ENCODE data around the gene ITGB4.
A peak's percentile ranks its signal among the peaks of the same experiment; 100 is the strongest.

ITGB4 gene

DNA sequence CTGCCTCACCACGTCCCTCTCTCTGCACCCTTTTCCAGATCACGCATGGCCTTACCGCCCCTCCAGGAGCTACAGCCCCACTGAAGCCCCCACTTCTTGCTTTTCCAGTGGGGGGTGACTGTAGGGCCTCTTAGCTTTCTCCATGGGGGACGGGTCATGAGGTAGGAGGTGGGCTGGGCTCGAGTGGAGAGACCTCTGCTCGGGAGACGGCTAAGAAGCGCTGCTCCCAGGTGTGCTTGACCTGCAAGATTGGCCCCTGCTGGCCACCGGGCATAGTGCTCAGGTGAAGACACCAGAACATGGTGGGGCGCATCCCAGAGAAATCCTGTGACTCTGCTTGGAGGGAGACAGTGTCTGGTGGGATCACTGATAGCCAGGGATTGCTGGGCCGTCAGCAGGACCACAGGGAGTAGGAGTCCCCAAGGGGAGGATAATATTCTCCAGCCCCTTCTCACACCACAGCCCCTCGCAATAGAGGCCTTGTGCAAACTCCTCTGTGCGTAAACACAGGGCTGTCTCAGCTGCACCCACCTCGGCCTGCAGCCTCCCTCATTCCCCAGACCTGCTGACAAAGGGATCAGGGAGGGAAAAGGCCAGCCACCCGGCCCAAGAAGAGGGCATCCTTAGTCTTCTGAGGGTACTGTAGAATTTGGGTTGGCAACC, 52.7 kb downstream of the ITGB4 start:
- no peak for DNase-seq

- DNase-seq, result no peak
These were observed 53.3 kb downstream of the ITGB4 start for GRCh38 chr17:75774471-75774990.

GRCh38 chr17:75774991-75775668, 53.9 kb downstream of the ITGB4 start:
- DNase-seq, result no peak

DNA sequence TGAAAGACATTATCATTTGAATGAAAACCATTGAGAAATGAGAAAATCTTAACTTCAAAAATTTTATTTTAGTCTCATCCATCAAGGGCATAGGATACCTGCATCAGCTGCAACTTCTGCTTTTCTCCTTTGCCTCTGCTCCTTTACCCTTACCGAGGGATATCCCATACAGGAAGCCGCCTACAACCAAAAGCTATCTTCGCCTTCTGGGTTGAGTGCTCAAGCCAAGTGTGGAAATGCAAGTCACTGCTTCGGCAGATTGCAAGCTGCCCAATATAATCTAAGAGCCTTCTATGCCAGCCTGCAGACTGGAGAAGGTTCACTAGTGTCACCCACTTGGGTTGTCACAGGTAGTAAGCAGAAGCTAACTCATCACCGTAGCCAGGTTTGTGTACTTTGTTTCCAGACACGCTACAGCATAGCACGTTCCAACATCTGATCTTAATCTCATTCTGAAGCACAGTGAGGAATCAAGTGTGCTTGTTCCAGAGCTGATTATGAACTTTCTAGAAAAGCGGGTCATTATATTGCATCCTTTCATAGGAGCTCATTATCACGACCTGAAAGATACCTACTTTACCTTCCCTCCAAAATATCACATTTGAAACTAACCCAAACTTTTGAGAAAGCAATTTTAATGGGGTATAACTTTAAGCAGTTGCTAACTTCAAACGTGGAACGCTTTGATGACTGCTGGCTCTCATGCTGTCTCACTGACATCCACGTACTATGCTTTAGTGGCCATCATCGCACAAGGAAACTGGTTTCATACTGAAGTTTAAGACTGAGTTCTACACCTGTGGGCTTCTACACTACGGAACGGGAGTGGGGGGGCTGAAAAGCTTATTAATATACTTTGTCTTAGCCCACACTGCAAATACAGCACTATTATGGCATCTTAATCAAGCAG, 55.4 kb downstream of the ITGB4 start:
- DNase-seq, result no peak

DNA sequence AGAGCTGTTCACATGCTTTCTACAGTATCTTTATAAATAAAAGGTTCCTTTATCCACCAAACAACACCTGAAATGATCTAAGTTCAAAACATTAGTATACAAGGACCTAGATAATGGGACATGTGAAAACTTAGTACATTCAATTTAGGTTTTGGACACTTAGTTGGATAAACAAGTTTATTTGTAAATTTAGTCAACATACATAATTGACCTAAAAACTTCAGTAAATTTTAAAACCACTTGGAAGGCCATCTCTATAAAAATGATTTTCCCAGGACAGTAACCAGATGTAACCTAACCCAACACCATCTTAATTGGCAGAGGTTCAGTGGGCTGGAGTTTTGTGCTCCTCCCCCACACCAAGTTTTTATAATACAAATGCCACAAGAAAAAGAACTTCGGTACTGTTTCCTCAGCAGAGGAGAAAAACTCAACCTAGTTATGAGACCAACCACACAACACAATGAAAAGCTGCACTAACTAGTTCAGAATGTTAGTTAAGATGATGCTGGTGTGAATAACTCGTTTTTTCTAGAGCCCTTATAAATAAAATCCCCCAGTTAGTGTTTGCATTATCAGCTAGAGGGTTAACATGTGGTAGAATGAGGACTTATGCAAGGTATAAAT, 56.1 kb downstream of the ITGB4 start:
- no peak for DNase-seq

GRCh38 chr17:75778066-75778860, 57.0 kb downstream of the ITGB4 start:
- DNase-seq, result peak in 1 of 2 experiments; percentile 49

DNA sequence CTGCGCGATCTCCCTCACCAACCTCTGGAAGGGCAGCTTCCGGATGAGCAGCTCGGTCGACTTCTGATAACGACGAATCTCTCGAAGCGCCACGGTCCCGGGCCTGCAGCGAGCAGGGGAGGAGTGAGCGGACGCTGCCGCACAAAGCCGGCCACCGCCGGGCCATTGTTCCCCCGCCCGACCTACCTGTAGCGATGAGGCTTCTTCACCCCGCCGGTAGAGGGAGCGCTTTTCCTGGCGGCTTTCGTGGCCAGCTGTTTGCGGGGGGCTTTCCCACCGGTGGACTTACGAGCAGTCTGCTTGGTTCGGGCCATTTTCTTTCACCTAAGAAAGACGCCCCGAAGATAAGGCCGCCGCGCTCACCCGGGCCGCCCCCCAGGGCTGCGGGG, 57.6 kb downstream of the ITGB4 start:
- peak; percentile 54 to 65 for DNase-seq

- DNase-seq, result peak; percentile 99
These were observed 58.2 kb downstream of the ITGB4 start for GRCh38 chr17:75779250-75779986.

GRCh38 chr17:75779987-75780889, 59.0 kb downstream of the ITGB4 start:
- peak; percentile 85 to 92 for DNase-seq

GRCh38 chr17:75783069-75783783, 62.0 kb downstream of the ITGB4 start:
- DNase-seq, result peak; percentile 54 to 80

DNA sequence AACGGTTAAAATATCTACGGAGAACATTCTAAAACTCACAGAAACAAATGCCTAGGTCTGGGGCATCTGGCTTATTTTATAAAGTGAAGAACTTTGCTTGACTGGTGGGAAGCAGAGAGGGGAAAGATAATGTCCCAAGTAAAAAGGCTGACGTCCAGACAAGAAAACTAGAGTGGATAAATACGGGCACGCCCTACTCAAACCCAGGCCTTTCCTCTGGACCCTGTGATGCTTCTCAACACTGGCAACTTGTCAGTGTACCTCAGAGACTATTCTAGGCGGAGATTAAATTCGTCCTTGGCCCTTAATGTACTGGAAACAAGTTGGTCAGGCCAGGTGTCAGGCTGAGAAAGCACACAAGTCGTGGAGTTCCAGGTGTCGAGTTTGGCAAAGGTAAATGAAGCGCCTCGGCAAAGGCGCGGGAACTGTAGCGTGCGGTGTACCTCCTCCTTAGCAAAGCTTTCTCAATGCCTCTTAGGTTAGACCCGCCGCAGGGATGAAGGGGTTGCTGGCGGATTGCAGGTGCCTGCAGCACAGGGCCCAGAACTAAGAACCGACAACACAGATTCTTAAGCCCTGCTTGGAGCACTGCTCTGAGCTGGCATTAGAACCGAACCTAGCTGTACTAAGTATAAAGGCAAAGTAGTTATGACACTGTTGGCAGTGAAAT, 62.7 kb downstream of the ITGB4 start:
- peak in 1 of 2 experiments; percentile 56 for DNase-seq

DNA sequence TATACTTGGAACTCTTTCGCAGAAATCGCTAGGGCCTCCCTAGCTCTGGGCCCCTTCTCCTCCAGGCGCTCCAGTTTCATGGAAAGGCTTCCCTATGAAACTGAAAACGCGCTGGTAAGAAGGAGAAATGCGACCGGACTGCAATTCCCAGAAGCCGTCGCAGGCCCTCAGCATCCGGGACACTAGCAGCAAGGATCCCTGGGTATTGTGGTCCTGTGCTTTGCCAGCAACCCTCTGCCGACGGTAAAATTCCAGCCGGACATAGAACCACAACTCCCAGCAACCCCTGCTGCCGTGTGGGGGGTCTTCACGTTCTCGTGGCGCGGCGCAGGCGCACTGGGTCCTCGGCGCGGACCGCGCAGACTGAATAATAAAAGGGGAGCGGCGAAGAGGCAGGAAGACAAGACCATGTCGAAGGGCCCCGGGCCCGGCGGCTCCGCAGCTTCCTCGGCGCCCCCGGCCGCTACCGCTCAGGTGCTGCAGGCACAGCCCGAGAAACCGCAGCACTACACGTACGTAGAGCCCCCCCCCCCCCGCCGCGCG, 63.3 kb downstream of the ITGB4 start, which contains the start of gene UNK:
UNK (plus strand) TSS at position 334 of the 543 bp plus-strand sequence; CDS start at position 409, 75 bp downstream.
- DNase-seq, result peak; percentile 98 to 99

DNA sequence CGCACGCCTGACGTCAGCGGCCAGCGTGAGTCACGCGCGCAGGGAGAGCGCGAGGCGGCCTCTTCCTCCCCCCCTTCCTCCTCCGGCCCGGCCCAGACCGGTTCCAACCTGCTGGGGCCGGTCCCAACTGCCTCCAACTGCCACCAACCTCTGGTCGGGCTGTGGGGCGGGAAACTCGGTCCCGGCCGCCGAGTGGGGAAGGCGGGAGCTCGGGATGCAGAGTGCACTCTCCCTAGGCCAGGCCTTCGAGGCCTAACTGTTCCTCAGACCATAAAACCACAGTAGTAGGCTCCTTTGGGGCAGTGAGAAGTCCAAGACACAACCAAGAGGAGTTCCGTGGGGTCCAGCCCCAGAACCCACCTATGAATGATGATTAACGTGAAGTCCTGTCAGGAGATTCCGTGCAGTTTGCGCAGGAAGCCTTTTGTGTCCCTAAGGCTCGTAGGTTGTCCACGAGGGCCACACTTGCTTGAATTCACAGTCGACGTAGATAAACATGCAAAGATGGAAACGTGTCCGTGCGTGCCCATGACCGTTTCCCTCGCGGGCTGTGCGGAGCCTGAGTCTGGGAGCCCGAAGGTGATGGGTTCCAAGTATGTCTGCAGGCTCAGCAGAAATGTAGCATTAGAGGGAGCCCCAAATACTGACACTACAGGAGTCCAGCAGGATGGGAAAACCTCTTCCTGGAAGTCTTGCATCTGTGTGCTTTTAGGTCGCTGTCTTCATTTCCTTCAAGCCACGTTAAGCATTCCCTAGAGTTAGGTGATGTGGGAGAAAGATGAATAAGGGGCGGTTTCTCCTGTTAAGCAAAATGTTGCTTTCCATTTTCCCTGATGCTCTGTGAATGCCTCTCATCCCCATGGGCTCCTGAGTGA, 64.0 kb downstream of the ITGB4 start:
- DNase-seq, result peak; percentile 89 to 95

DNA sequence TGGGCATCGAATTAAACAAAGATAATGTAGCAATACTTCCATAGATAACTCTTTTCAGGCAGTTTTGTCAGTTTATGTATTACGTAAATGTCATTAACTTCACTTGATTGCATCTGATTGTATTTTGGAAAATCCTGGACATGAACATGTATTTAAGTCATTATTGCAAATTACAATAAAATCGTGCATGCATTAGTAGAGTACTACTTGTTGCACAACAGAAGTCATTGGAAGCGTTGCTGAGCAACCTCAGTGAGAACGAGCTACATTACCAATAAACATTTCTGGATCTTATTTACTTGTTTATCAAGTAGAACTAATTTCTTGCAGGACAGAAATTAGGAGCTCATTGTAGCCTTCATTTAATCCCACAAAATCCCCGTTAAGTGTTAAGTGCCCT, 70.0 kb downstream of the ITGB4 start:
- DNase-seq, result no peak

DNA sequence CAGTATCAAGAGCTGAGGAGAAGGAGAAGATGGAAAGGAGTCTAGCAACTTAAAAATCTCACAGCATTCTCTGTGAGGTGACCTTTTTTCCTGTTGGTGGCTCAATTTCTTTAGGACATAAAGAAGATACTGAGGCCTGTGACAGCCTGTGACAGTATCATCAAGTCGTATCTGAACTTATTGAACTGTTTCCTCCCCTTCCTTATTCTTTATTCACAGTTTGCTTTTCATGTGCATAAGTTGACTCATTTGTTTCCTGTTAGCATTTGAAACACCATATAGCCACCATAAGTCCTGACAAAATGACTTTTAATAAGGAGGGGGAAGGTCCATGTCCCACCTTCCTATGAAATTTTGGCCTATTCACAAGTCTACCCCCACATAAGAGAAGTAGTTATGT, 72.2 kb downstream of the ITGB4 start:
- no peak for DNase-seq

DNA sequence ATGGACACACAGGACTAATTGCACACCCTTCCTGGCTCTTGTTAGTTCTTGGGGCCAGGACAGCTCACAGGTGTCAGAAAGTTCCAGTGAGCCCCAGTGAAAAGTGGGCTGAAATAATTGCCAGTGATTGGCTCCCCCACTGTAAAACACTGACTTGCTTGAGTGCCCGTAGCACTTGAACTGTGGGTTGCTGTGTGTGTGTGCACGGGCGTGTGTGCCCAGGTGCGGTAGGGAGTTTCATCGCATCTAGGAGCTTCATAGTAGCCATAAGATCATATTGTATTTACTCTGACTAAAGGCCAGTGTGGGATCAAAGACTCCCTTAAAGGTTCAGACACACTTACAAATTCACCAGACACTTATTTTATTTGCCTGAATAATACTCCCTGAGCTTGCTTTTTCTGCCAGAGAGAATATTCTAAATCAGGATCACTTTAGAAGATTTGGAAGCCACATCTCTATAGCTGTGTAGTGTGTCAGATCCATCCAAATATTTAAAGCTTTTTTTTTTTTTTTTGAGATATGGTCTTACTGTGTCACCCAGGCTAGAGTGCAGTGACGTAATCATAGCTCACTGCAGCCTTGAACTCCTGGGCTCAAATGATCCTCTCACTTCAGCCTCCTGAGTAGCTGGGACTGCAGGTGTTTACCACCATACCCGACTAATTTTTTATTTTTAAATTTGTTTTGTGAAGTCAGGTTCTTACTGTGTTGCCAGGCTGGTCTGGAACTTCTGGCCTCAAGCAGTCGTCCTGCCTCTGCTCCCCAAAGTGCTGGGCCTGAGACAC, 74.8 kb downstream of the ITGB4 start:
- DNase-seq, result no peak

GRCh38 chr17:75799402-75799801, 78.1 kb downstream of the ITGB4 start:
- no peak for DNase-seq
